ENCODE measurements around the gene EDAR. TPM values are rescaled to one million over a fixed set of nuclear protein-coding genes. Genes with fewer than 3 reads are reported as not detected.

The EDAR gene
- total and polyA plus RNA-seq, 11 donors = 0.01 to 0.20 (median 0.16) TPM; not detected in 8

DNA sequence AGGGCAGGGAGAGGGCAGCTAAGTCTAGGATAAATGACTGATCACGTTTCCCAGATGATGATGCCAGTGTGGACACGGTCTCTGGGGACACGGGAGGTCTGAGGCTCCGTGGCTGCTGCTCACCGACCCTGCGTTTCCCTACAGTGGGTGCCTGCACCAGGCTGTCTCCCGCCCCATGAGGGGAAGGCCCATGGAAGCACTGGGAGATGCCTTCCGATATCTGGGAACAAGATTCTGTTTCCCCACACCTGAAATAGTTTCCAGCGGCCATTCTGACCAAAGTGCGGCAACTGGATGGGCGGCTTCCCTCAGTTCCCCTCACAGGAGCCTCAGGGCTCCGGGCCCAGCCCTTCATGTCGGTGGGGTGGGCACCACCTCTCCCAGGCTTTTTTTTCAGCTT is 83.1 kb downstream of the EDAR start:
- intact Hi-C loops (cut with DNase I) = no loop called here
- 78 to 86% (median 83%) methylated on average over 12 to 13 of the region's 13 CpGs for WGBS, 4 donors
- TF ChIP-seq, protein P1, sequence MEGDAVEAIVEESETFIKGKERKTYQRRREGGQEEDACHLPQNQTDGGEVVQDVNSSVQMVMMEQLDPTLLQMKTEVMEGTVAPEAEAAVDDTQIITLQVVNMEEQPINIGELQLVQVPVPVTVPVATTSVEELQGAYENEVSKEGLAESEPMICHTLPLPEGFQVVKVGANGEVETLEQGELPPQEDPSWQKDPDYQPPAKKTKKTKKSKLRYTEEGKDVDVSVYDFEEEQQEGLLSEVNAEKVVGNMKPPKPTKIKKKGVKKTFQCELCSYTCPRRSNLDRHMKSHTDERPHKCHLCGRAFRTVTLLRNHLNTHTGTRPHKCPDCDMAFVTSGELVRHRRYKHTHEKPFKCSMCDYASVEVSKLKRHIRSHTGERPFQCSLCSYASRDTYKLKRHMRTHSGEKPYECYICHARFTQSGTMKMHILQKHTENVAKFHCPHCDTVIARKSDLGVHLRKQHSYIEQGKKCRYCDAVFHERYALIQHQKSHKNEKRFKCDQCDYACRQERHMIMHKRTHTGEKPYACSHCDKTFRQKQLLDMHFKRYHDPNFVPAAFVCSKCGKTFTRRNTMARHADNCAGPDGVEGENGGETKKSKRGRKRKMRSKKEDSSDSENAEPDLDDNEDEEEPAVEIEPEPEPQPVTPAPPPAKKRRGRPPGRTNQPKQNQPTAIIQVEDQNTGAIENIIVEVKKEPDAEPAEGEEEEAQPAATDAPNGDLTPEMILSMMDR (IDR thresholded peaks at IDR 0.05) = no peak
- TF ChIP-seq POLR2A (IDR thresholded peaks at IDR 0.05) = no peak
- Histone ChIP-seq H3K4me3 (no peak overlapping the region), H3K36me3 (no peaks in the 10 kb centered on the region), H3K27me3 (no peaks in the 10 kb centered on the region), H3K9me3 (peaks cover 0 to 8% (median 0%) of the 10 kb centered on the region in 12 donors), H3K27ac (no peak overlapping the region), H3K4me1 (peaks cover 0 to 19% (median 0%) of the 10 kb centered on the region in 12 donors)
- no peak for DNase-seq
- ATAC-seq = peak in 1 of 4 donors; percentile 11

DNA sequence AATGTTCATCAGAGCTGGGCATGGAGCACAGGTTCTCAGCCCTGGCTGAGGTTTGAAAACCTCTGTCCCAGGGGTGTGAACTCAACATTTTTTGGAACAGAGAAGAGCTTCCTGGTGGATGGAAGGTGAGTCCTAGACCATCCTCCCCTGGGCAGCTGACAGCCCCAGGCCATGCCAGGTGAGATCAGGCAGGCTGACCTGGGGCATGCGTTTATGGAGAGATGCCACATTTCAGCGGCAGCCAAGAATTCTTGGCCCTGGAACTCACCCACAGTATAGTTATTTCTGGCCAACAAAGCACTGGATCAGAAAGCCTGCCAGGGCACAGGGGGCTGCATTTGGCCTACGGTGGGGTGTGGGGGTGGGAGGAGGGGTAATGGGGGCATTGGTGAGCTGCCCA is 83.8 kb downstream of the EDAR start:
- Histone ChIP-seq H3K9me3 (peaks cover 0 to 15% (median 0%) of the 10 kb centered on the region in 12 donors), H3K36me3 (no peaks in the 10 kb centered on the region), H3K4me3 (no peak overlapping the region), H3K27ac (peak overlapping the region in 1 of 12 donors; percentile 22), H3K4me1 (peaks cover 0 to 19% (median 0%) of the 10 kb centered on the region in 12 donors), H3K27me3 (no peaks in the 10 kb centered on the region)
- DNase-seq = peak in 3 of 5 donors; percentile 34 to 60 (median 38)
- WGBS, 4 donors = 35 to 52% (median 48%) methylated on average over 2 to 3 of the region's 3 CpGs
- intact Hi-C loops (cut with DNase I) = no loop called here
- TF ChIP-seq, protein P1 (IDR thresholded peaks at IDR 0.05) = no peak
- no peak for TF ChIP-seq POLR2A (IDR thresholded peaks at IDR 0.05)
- ATAC-seq = peak; percentile 70 to 93 (median 79)

DNA sequence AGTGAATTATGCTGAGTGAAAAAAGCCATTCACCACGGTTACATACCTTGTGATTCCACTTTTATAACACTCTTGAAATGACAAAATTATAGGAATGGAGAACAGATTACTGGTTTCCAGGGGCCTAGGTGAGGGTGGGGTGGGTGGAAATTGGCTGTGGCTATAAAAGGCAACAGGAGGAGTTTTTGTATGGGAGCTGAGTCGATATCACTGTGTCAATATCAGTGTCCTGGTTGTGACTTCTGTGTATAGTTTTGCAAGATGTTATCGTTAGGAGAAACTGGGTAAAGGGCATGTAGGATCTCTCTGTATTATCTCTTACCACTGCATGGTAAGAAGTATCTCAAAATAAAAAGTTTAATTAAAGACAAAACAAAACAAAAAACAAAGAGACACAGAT is 84.3 kb downstream of the EDAR start:
- Histone ChIP-seq H3K27ac (no peak overlapping the region), H3K4me1 (peaks cover 0 to 19% (median 0%) of the 10 kb centered on the region in 12 donors), H3K36me3 (no peaks in the 10 kb centered on the region), H3K27me3 (no peaks in the 10 kb centered on the region), H3K9me3 (peaks cover 0 to 18% (median 0%) of the 10 kb centered on the region in 12 donors), H3K4me3 (no peak overlapping the region)
- no peak for DNase-seq
- WGBS, 4 donors = 51 to 69% (median 60%) methylated on average over 3 of the region's 3 CpGs
- no peak for ATAC-seq
- intact Hi-C loops (cut with DNase I) = no loop called here
- TF ChIP-seq POLR2A (IDR thresholded peaks at IDR 0.05) = no peak
- TF ChIP-seq, protein P1 (IDR thresholded peaks at IDR 0.05) = no peak

DNA sequence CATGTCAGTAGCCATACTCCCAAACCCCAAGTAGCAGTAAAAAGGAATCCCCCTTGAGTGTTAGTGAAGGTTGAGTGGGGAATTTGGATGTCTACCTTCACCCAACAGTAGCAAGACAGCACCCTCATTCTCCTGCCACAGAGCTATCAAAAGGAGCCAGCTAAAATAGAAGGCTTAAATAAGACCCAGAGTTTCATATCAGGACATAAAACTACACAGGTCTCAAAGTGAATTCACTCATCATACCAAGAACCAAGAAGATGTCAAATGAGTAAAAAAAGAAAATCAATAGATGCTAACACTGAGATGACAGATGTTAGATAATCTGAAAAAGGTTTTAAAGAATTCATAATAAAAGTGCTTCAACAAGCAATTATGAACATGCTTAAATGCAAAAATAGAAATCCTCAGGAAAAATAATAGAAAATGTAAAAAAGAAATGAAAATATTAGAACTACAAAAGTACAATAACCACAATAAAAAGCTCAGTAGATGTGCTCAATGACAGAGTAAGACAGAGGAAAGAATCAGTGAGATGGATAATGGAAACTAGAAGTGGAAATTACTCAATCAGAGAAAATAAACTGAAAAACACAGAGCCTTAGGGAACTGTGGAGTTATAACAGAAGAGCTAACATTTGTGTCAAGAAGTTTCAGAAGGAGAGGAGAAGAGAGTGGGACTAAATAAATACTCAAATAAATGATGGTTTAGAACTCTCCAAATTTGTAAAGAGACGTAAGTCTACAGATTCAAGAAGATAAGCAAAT is 90.5 kb downstream of the EDAR start:
- Histone ChIP-seq H3K9me3 (peaks cover 0 to 18% (median 0%) of the 10 kb centered on the region in 12 donors), H3K27me3 (no peaks in the 10 kb centered on the region), H3K4me1 (no peaks in the 10 kb centered on the region), H3K4me3 (no peak overlapping the region), H3K27ac (no peak overlapping the region), H3K36me3 (no peaks in the 10 kb centered on the region)
- no peak for DNase-seq
- ATAC-seq = no peak
- TF ChIP-seq POLR2A (IDR thresholded peaks at IDR 0.05) = no peak
- TF ChIP-seq, protein P1 (IDR thresholded peaks at IDR 0.05) = no peak
- WGBS, 4 donors = 86 to 100% (median 87%) methylated on average over 1 of the region's 1 CpG
- intact Hi-C loops (cut with DNase I) = no loop called here
